PC-3 (cell line): Measurements from ENCODE around the gene RDH12. TPM values are rescaled to one million over a fixed set of nuclear protein-coding genes. Genes with fewer than 3 reads are reported as not detected.

Experiments used
- ATAC-seq: fragments of 200-7000 bp; cut with Tn5 transposase; 2 replicates; pipeline ENCODE4 v1.9.1; 2020; ENCODE audit warnings: mild to moderate bottlenecking, moderate library complexity
- BruUV-seq: library from RNA; stranded (reverse); fragments of 400-500 nt; replicated peaks from 2 replicates; lab custom pipeline; 2021; lab: Mats Ljungman, UMichigan
- CTCF ChIA-PET: fragments of 300-600 bp; sonication (Branson Sonifier 250); formaldehyde crosslinking; loops from one replicate; lab custom pipeline; 2022; ENCODE audit warnings: antibody characterized with exemption; lab: Charles Lee
- POLR2A ChIA-PET: fragments of 300-600 bp; sonication (Branson Sonifier 250); formaldehyde crosslinking; loops from one replicate; lab custom pipeline; 2022; ENCODE audit warnings: antibody characterized with exemption; ENCODE audit not compliant: unreplicated experiment; lab: Charles Lee
- DNase-seq: peaks from one replicate; pipeline ENCODE4 v3.0.0-alpha.2; 2015
- H2AFZ ChIP-seq: fragments of 300-600 bp; sonication (generic); 2 replicates; pipeline ENCODE4 v1.6.0; 2016; ENCODE audit warnings: antibody characterized with exemption, low read length
- H3F3A ChIP-seq: fragments of 300-600 bp; sonication (generic); one replicate; pipeline ENCODE4 v1.6.0; 2017; ENCODE audit warnings: antibody characterized with exemption, low read length, control low read depth, mild to moderate bottlenecking; ENCODE audit not compliant: unreplicated experiment
- H3K27ac ChIP-seq: fragments of 300-600 bp; sonication (generic); 2 replicates; pipeline ENCODE4 v1.5.1; 2016; ENCODE audit warnings: mild to moderate bottlenecking, low read length
- H3K27me3 ChIP-seq: fragments of 300-600 bp; sonication (generic); 2 replicates; pipeline ENCODE4 v1.6.1; 2016; ENCODE audit warnings: low read length, mixed read lengths
- H3K36me3 ChIP-seq: fragments of 300-600 bp; sonication (generic); 2 replicates; pipeline ENCODE4 v1.6.1; 2016; ENCODE audit warnings: low read depth, mixed run types, low read length, mixed read lengths
- H3K4me1 ChIP-seq: fragments of 300-600 bp; sonication (generic); 2 replicates; pipeline ENCODE4 v1.5.1; 2016; ENCODE audit warnings: low read length; ENCODE audit not compliant: insufficient read depth
- H3K4me2 ChIP-seq: fragments of 300-600 bp; sonication (generic); 2 replicates; pipeline ENCODE4 v1.6.0; 2016; ENCODE audit warnings: low read length
- H3K4me3 ChIP-seq: fragments of 300-600 bp; sonication (generic); 2 replicates; pipeline ENCODE4 v1.5.1; 2016; ENCODE audit warnings: mild to moderate bottlenecking, low read length, mixed read lengths
- H3K79me2 ChIP-seq: fragments of 300-600 bp; sonication (generic); 2 replicates; pipeline ENCODE4 v1.6.1; 2017; ENCODE audit warnings: low read length, mixed read lengths
- H3K9ac ChIP-seq: fragments of 300-600 bp; sonication (generic); 2 replicates; pipeline ENCODE4 v1.6.0; 2016; ENCODE audit warnings: mild to moderate bottlenecking, low read length
- H3K9me2 ChIP-seq: fragments of 300-600 bp; sonication (generic); replicated peaks from 2 replicates; pipeline ENCODE4 v1.6.1; 2016; ENCODE audit warnings: mixed run types, low read length, mixed read lengths
- H3K9me3 ChIP-seq: fragments of 300-600 bp; sonication (generic); 2 replicates; pipeline ENCODE4 v1.6.1; 2016; ENCODE audit warnings: low read length, mixed read lengths
- H4K20me1 ChIP-seq: fragments of 300-600 bp; sonication (generic); 2 replicates; pipeline ENCODE4 v1.6.1; 2016; ENCODE audit warnings: low read length, mixed read lengths
- EZH2 ChIP-seq: fragments of 300-600 bp; sonication (generic); IDR thresholded peaks from one replicate; pipeline ENCODE4 v1.6.1; 2017; ENCODE audit warnings: antibody characterized with exemption, mild to moderate bottlenecking, low read length; ENCODE audit not compliant: unreplicated experiment
- EZH2phosphoT487 ChIP-seq: fragments of 300-600 bp; sonication (generic); IDR thresholded peaks from 2 replicates; pipeline ENCODE4 v1.6.1; 2018; ENCODE audit warnings: mild to moderate bottlenecking, antibody characterized with exemption, low read length, borderline replicate concordance
- intact Hi-C: fragments of 100-400 bp; cut with micrococcal nuclease; formaldehyde crosslinking; loops from 2 replicates; pipeline ENCODE4 v1.9.0; 2023
- total RNA-seq: library from RNA; depleted of rRNA; stranded (reverse); fragments of >200 nt; gene quantifications from 2 replicates; pipeline ENCODE4 v1.2.3, GENCODE V29; 2014
- TF ChIP-seq, protein P1 (sequence below): fragments of 300-600 bp; sonication (generic); conservative IDR thresholded peaks from 2 replicates; pipeline ENCODE4 v1.5.1; 2017; ENCODE audit warnings: antibody characterized with exemption, low read depth, mild to moderate bottlenecking, low read length

The RDH12 gene
- total RNA-seq, 1 experiment from 2014 or later = not detected

- TF ChIP-seq EZH2phosphoT487 (no peak), EZH2 (no peak)
- TF ChIP-seq, protein P1, sequence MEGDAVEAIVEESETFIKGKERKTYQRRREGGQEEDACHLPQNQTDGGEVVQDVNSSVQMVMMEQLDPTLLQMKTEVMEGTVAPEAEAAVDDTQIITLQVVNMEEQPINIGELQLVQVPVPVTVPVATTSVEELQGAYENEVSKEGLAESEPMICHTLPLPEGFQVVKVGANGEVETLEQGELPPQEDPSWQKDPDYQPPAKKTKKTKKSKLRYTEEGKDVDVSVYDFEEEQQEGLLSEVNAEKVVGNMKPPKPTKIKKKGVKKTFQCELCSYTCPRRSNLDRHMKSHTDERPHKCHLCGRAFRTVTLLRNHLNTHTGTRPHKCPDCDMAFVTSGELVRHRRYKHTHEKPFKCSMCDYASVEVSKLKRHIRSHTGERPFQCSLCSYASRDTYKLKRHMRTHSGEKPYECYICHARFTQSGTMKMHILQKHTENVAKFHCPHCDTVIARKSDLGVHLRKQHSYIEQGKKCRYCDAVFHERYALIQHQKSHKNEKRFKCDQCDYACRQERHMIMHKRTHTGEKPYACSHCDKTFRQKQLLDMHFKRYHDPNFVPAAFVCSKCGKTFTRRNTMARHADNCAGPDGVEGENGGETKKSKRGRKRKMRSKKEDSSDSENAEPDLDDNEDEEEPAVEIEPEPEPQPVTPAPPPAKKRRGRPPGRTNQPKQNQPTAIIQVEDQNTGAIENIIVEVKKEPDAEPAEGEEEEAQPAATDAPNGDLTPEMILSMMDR = no peak
- Histone ChIP-seq H3K4me3 (no peak overlapping the region), H3K27me3 (no peaks in the 10 kb centered on the region), H3K79me2 (no peaks in the 10 kb centered on the region), H3K9me2 (no peaks in the 10 kb centered on the region), H3K9me3 (no peaks in the 10 kb centered on the region), H3K4me2 (no peak overlapping the region), H2AFZ (no peak overlapping the region), H3F3A (no peaks in the 10 kb centered on the region), H3K27ac (no peak overlapping the region), H3K9ac (no peak overlapping the region), H3K4me1 (no peaks in the 10 kb centered on the region), H4K20me1 (no peaks in the 10 kb centered on the region), H3K36me3 (no peaks in the 10 kb centered on the region)
- DNase-seq (no peak), ATAC-seq (no peak)
- no TSS peak for BruUV-seq
- intact Hi-C loops = no loop called here
- CTCF ChIA-PET = no interaction called here
- POLR2A ChIA-PET = no interaction called here
These were observed 23.5 kb downstream of the RDH12 start for GRCh38 chr14:67725171-67725570.

DNA sequence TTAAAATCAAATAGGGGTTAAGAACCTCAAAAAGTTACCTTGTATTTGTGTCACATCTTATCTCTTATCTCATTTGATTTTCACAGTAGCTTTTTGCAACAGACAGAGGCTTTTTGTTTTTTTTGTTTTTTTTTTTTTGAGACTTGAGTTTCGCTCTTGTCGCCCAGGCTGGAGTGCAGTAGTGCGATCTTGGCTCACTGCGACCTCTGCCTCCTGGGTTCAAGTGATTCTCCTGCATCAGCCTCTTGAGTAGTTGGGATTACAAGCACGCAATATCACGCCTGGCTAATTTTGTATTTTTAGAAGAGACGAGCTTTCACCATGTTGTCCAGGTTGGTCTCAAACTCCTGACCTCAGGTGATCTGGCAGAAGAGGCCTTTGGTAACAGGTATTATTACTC is 25.7 kb downstream of the RDH12 start:
- no peak overlapping the region for H3K4me2 ChIP-seq
- H3K4me3 ChIP-seq = no peak overlapping the region
- H3K9ac ChIP-seq = no peak overlapping the region
- H3F3A ChIP-seq = no peaks in the 10 kb centered on the region
- no peaks in the 10 kb centered on the region for H3K9me3 ChIP-seq
- H4K20me1 ChIP-seq = no peaks in the 10 kb centered on the region
- no peaks in the 10 kb centered on the region for H3K4me1 ChIP-seq
- no peaks in the 10 kb centered on the region for H3K9me2 ChIP-seq
- ATAC-seq (no peak), DNase-seq (no peak)
- no peak overlapping the region for H2AFZ ChIP-seq
- intact Hi-C loops = no loop called here
- no peaks in the 10 kb centered on the region for H3K27me3 ChIP-seq
- ChIA-PET POLR2A (no interaction called here), CTCF (interaction anchor here (0.6 kb wide), 1 partner anchor 206 kb away, joined by 16 read pairs; no protein-coding TSS in a partner anchor)
- no TSS peak for BruUV-seq
- TF ChIP-seq EZH2phosphoT487 (no peak), EZH2 (no peak)
- TF ChIP-seq, protein P1 = no peak
- H3K36me3 ChIP-seq = no peaks in the 10 kb centered on the region
- H3K79me2 ChIP-seq = no peaks in the 10 kb centered on the region
- H3K27ac ChIP-seq = no peak overlapping the region

DNA sequence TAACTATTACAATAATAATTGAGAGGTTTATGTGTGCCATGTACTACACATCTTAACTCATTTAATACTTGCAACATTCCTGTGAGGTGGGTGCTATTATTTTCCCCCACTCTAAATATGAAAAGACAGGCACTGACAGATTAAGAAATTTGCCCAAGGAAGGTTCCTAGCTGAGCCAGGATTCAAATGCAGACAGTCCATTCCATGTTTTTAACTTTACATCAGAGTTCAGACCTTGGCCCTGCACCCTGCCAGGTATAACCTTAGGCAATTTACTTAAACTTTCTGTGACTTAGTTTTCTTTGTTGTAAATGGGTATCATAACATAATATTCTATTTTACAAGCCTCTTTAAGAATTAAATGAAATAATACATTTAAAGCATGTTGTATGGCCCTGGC is 26.6 kb downstream of the RDH12 start:
- Histone ChIP-seq H3K9me2 (no peaks in the 10 kb centered on the region), H4K20me1 (no peaks in the 10 kb centered on the region), H3K9me3 (no peaks in the 10 kb centered on the region), H3F3A (no peaks in the 10 kb centered on the region), H3K9ac (no peak overlapping the region), H3K4me3 (no peak overlapping the region), H3K36me3 (no peaks in the 10 kb centered on the region), H3K79me2 (no peaks in the 10 kb centered on the region), H2AFZ (no peak overlapping the region), H3K27me3 (no peaks in the 10 kb centered on the region), H3K4me1 (no peaks in the 10 kb centered on the region), H3K27ac (no peak overlapping the region), H3K4me2 (no peak overlapping the region)
- no peak for TF ChIP-seq EZH2
- TF ChIP-seq, protein P1 = no peak
- no peak for TF ChIP-seq EZH2phosphoT487
- intact Hi-C loops = no loop called here
- ChIA-PET POLR2A (no interaction called here), CTCF (no interaction called here)
- no peak for ATAC-seq
- no TSS peak for BruUV-seq
- DNase-seq = no peak
